ENCODE data around the gene UBE2D2. TPM values are rescaled to one million over a fixed set of nuclear protein-coding genes. Genes with fewer than 3 reads are reported as not detected.

Gene UBE2D2
- total RNA-seq, 1 experiment from 2014 or later, result 165 TPM

- DNase-seq (ENCODE audit: low read depth), result no peak
Measured at GRCh38 chr5:139647506-139648204, 86.5 kb downstream of the UBE2D2 start.

GRCh38 chr5:139648205-139649081, 87.3 kb downstream of the UBE2D2 start, which contains the start of gene CXXC5:
CXXC5 (plus strand) TSS chr5:139648349; CDS start chr5:139680524, 32,175 bp downstream.
- peak; percentile 80 for DNase-seq (ENCODE audit: low read depth)

- no peak for DNase-seq (ENCODE audit: low read depth)
Measured at GRCh38 chr5:139649082-139649991, 88.2 kb downstream of the UBE2D2 start.

GRCh38 chr5:139650031-139650688, 89.0 kb downstream of the UBE2D2 start:
- DNase-seq (ENCODE audit: low read depth), result no peak

- no peak for DNase-seq (ENCODE audit: low read depth)
Measured at GRCh38 chr5:139650689-139651042, 89.5 kb downstream of the UBE2D2 start.

- DNase-seq (ENCODE audit: low read depth), result peak; percentile 76
Measured at GRCh38 chr5:139651043-139651834, 90.1 kb downstream of the UBE2D2 start.

GRCh38 chr5:139651853-139652787, 91.0 kb downstream of the UBE2D2 start:
- peak; percentile 86 for DNase-seq (ENCODE audit: low read depth)

GRCh38 chr5:139652788-139653241, 91.7 kb downstream of the UBE2D2 start:
- DNase-seq (ENCODE audit: low read depth), result no peak

- no peak for DNase-seq (ENCODE audit: low read depth)
Measured at GRCh38 chr5:139653616-139654015, 92.5 kb downstream of the UBE2D2 start.

GRCh38 chr5:139654464-139654863, 93.3 kb downstream of the UBE2D2 start:
- no peak for DNase-seq (ENCODE audit: low read depth)

- peak; percentile 65 for DNase-seq (ENCODE audit: low read depth)
Measured at GRCh38 chr5:139654871-139655491, 93.8 kb downstream of the UBE2D2 start.

- peak; percentile 84 for DNase-seq (ENCODE audit: low read depth)
Measured at GRCh38 chr5:139655727-139656271, 94.7 kb downstream of the UBE2D2 start.

GRCh38 chr5:139657363-139658321, 96.5 kb downstream of the UBE2D2 start:
- peak; percentile 86 for DNase-seq (ENCODE audit: low read depth)

- peak; percentile 66 for DNase-seq (ENCODE audit: low read depth)
Measured at GRCh38 chr5:139658501-139658927, 97.4 kb downstream of the UBE2D2 start.

- DNase-seq (ENCODE audit: low read depth), result peak; percentile 92
Measured at GRCh38 chr5:139658928-139659667, 98.0 kb downstream of the UBE2D2 start.

GRCh38 chr5:139659695-139660101, 98.6 kb downstream of the UBE2D2 start:
- no peak for DNase-seq (ENCODE audit: low read depth)

All from M059J (cell line).